ENCODE data around the gene OR52N5. TPM values are rescaled to one million over a fixed set of nuclear protein-coding genes. Genes with fewer than 3 reads are reported as not detected.

OR52N5 gene
- polyA plus RNA-seq, 1 of the 3 experiments (the other 2 are of a cell fraction), result not detected

Other genes with a start within 250 kb of the OR52N5 start
- gene OR52H1, start 234.8 kb downstream of the OR52N5 start, polyA plus RNA-seq (2012; rRNA removed), result not detected in 2 replicates
- gene OR52B6, start 202.5 kb downstream of the OR52N5 start, polyA plus RNA-seq (2012; rRNA removed), result not detected in 2 replicates
- gene TRIM6, start 186.7 kb downstream of the OR52N5 start, polyA plus RNA-seq (2012; rRNA removed), result 0.46 and 0.94 TPM in 2 replicates
- gene TRIM34, start 158.4 kb downstream of the OR52N5 start, polyA plus RNA-seq (2012; rRNA removed), result 3.2 and 4.6 TPM in 2 replicates
- gene TRIM5, start 98.3 kb downstream of the OR52N5 start, polyA plus RNA-seq (2012; rRNA removed), result 22.9 and 29.4 TPM in 2 replicates
- gene TRIM22, start 93.6 kb downstream of the OR52N5 start, polyA plus RNA-seq (2012; rRNA removed), result 47.1 and 80.4 TPM in 2 replicates
- not detected in 2 replicates for gene OR56B1, start 46.9 kb downstream of the OR52N5 start, polyA plus RNA-seq (2012; rRNA removed)
- 0.10 TPM in 1 of 2 replicates, not detected in the other for gene OR52N4, start 29.1 kb downstream of the OR52N5 start, polyA plus RNA-seq (2012; rRNA removed)
- gene OR52N1, start 7.9 kb upstream of the OR52N5 start, polyA plus RNA-seq (2012; rRNA removed), result not detected in 2 replicates
- gene OR52N2, start 25.6 kb upstream of the OR52N5 start, polyA plus RNA-seq (2012; rRNA removed), result not detected in 2 replicates
- not detected in 2 replicates for gene OR52E6, start 58.5 kb upstream of the OR52N5 start, polyA plus RNA-seq (2012; rRNA removed)
- not detected in 2 replicates for gene OR52E8, start 74.3 kb upstream of the OR52N5 start, polyA plus RNA-seq (2012; rRNA removed)
- gene OR52E4, start 97.3 kb upstream of the OR52N5 start, polyA plus RNA-seq (2012; rRNA removed), result not detected in 2 replicates
- not detected in 2 replicates for gene OR52E5, start 109.9 kb upstream of the OR52N5 start, polyA plus RNA-seq (2012; rRNA removed)
- gene OR56A3, start 158.9 kb upstream of the OR52N5 start, polyA plus RNA-seq (2012; rRNA removed), result not detected in 2 replicates
- not detected in 2 replicates for gene OR56A5, start 185.1 kb upstream of the OR52N5 start, polyA plus RNA-seq (2012; rRNA removed)
- gene OR52L1, start 203.6 kb upstream of the OR52N5 start, polyA plus RNA-seq (2012; rRNA removed), result not detected in 2 replicates
- gene OR56A4, start 223.6 kb upstream of the OR52N5 start, polyA plus RNA-seq (2012; rRNA removed), result not detected in 2 replicates
- not detected in 2 replicates for gene OR56A1, start 247.4 kb upstream of the OR52N5 start, polyA plus RNA-seq (2012; rRNA removed)